SK-N-DZ (cell line): ENCODE data around the gene PRRT2.
"Not testable (repeated sequence)": the region's sequence is repeated elsewhere in the genome, so short reads cannot be mapped to it uniquely, and the experiment has no call there.

Experiments
- DNase-seq: peaks from one replicate; pipeline ENCODE4 v3.0.0-alpha.2; 2015; ENCODE audit warnings: low spot score

The PRRT2 gene

DNA sequence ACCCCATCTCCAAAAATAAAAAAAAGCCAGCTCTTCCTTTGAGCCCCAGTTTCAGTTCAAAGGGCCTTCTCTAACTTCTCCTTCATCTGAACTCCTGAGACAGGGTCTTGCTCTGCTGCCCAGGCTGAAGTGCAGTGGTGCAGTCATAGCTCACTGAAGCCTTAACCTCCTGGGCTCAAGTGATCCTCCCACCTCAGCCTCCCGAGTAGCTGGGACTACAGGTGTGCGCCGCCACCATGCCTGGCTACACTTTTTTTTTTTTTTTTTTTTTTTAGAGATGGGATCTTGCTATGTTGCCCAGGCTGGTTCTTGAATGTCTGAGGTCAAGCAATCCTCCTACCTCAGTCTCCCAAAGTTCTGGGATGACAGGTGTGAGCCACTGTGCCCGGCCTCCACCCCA is 21.2 kb downstream of the PRRT2 start:
- DNase-seq, result not testable (repeated sequence)

DNA sequence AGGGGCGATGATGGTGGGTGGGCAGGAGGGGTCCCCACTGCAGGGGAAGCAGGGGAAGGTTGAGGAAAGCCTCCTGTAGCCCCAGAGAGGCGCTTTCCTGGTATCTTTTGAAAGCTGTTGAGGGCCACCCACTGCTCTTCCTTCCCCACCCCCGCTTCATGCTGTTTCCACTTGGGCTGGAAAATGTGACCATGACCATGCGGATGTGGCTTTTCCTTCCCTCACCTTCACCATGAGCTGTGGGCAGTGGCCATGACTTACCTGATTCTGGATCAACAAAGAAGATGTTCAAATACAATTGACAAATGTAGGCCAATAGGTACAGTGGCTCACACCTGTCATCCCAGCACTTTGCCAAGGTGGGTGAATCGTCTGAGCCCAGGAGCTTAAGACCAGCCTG is 22.1 kb downstream of the PRRT2 start:
- no peak for DNase-seq

DNA sequence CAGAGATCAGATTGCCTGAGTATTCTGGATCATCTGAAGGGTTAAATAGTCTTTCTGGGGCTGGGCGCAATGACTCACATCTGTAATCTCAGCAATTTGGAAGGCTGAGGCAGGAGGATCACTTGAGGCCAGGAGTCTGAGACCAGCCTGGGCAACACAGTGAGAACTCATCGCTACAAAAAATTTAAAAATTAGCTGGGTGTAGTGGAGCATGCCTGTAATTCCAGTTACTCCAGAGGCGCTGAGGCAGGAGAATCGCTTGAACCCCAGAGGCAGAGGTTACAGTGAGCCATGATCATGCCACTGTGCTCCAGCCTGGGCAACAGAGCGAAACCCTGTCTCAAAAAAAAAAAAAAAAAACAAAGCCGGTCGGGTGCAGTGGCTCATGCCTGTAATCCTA is 23.9 kb downstream of the PRRT2 start:
- DNase-seq, result no peak

DNA sequence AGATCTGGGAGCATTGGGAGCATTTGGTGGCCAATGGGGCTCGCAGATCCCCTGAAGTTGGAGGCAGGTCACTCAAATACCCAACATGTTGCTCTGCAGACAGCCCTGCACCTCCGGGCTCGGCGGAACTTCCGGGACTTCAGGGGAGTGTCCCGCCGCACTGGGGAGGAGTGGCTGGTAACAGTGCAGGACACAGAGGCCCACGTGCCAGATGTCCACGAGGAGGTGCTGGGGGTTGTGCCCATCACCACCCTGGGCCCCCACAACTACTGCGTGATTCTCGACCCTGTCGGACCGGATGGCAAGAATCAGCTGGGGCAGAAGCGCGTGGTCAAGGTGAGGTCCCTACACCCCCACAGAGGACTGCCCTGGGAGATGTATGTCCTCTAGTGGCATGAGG is 24.6 kb downstream of the PRRT2 start:
- no peak for DNase-seq

DNA sequence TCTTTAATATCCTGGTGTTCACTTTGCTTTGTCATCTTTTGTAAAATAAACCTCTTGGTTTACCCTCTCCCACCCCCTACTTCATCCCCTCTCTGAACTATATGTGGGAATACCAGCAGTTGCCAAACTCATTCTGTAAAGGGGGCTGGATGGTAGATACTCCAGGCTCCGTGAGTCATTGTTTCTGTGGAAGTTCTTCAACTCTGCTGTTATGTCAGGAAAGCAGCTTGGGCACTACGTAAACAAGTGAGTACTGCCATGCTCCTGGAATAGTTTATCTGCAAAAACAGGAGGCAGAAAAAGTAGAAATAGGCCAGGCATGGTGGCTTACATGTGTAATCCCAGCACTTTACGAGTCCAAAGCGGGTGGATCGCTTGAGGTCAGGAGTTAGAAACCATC is 25.8 kb downstream of the PRRT2 start:
- DNase-seq, result no peak

DNA sequence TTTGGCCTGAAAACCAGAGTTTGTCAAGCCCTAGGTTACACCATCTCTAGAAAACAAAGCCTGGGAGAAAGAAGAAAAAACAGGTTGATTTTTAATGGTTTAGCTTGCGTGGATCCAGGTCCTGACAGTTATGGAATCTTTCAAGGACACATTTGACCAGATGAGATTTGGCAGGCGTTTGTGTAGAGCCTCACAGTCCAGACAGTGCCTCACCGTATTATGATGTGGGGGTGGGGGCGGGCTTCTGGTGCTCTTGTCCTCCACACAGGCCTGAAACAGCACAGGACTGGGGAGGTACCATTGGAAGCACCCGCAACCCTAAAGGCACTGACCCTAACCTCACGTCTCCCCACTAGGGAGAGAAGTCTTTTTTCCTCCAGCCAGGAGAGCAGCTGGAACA is 27.8 kb downstream of the PRRT2 start:
- DNase-seq, result peak; percentile 57

DNA sequence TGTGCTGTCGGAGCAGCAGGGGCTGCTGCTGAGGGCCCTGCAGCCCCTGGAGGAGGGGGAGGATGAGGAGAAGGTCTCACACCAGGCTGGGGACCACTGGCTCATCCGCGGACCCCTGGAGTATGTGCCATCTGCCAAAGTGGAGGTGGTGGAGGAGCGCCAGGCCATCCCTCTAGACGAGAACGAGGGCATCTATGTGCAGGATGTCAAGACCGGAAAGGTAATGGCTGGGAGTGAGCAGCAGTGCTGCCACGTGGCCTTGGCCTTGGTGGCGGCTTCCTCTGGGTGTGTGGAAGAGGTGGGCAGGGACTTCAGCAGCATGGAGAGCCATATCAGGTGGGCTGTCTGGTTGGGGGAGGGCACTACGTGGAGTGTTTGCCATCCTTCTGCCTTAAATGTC is 28.2 kb downstream of the PRRT2 start:
- DNase-seq, result no peak

DNA sequence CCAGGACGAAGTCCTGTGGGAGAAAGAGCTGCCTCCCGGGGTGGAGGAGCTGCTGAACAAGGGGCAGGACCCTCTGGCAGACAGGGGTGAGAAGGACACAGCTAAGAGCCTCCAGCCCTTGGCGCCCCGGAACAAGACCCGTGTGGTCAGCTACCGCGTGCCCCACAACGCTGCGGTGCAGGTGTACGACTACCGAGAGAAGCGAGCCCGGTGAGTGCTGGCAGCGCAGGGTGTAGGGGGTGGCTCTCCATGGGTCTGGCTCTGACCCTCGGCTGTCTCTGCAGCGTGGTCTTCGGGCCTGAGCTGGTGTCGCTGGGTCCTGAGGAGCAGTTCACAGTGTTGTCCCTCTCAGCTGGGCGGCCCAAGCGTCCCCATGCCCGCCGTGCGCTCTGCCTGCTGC is 29.6 kb downstream of the PRRT2 start:
- no peak for DNase-seq

DNA sequence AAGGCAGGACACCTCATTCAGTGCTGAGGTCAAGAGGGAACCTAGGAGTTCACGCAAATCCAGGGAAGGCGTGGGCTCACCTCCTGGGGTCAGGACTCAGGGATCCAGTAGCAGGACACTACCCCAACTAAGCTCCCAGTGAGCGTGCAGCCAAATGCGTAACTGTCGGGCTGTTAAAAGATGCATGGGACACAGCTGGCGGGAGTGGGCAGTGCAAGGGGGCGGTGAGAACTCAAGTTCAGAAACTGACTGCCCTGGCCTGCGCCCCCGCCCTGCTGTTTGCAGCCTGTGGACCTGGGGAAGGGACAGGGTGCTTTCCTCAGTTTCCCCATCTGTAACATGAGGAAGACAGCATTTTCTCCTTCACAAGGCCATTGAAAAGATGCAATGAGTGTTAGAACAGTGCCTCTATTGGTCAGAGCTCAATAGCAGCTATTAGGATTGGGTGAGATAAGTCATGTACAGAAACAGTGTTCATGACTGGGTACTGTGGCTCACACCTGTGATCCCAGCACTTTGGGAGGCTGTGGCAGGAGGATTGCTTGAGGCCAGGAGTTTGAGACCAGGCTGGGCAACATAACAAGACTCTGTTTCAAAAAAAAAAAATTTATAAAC is 30.8 kb downstream of the PRRT2 start:
- DNase-seq, result no peak

DNA sequence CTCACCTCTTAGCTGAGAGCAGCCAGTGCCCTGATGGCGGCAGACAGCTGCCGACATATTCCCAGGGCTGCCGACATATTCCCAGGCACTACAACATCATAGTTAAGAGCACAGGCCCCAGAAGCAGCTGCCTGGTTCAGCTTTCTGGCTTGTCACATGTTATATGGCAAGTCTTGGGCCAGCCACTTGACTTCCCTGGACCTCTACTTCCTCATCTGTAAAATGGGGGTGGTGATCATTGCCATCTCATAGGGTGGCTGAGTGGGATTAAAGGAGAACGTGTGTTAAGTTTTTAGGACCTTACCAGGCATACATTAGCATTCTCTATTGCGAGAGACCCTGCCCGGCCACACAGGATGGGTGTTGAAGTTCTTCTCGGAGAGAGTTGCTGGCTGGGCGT is 31.9 kb downstream of the PRRT2 start:
- DNase-seq, result no peak

DNA sequence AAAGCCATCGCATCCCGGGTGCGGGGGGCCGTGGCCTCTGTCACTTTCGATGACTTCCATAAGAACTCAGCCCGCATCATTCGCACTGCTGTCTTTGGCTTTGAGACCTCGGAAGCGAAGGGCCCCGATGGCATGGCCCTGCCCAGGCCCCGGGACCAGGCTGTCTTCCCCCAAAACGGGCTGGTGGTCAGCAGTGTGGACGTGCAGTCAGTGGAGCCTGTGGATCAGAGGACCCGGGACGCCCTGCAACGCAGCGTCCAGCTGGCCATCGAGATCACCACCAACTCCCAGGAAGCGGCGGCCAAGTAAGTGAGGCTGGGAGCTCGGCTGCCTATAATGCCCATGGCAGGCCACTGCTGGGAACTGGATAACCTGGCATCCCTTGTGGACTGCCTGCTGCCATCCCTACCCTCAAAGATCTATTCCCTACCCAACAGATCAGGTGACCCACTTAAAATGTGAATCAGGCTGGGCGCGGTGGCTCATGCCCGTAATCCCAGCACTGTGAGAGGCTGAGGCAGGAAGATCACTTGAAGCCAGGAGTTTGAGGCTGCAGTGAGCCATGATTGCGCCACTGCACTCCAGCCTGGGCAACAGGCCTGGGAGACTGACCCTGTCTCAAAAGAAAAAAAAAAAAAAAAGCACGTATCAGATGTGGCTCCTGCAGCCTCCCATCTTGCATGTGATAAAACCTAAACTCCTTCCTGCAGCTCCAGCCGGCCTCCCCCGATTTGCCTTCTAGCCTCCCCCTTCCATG is 32.8 kb downstream of the PRRT2 start:
- DNase-seq, result no peak

DNA sequence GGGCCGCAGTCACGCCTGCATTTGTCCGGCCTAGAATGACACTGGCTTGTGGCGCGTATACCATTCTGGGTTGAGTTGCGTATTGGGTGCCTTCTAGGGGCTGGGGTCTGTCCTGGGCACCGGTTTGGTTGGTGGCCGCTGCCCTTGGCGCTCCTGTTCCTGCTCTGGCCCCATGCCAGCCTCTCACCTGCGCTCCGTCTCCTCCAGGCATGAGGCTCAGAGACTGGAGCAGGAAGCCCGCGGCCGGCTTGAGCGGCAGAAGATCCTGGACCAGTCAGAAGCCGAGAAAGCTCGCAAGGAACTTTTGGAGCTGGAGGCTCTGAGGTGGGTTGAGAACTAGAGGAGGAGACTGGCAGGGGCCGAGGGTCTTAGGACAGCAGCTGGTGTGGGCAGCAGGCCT is 33.7 kb downstream of the PRRT2 start:
- no peak for DNase-seq

DNA sequence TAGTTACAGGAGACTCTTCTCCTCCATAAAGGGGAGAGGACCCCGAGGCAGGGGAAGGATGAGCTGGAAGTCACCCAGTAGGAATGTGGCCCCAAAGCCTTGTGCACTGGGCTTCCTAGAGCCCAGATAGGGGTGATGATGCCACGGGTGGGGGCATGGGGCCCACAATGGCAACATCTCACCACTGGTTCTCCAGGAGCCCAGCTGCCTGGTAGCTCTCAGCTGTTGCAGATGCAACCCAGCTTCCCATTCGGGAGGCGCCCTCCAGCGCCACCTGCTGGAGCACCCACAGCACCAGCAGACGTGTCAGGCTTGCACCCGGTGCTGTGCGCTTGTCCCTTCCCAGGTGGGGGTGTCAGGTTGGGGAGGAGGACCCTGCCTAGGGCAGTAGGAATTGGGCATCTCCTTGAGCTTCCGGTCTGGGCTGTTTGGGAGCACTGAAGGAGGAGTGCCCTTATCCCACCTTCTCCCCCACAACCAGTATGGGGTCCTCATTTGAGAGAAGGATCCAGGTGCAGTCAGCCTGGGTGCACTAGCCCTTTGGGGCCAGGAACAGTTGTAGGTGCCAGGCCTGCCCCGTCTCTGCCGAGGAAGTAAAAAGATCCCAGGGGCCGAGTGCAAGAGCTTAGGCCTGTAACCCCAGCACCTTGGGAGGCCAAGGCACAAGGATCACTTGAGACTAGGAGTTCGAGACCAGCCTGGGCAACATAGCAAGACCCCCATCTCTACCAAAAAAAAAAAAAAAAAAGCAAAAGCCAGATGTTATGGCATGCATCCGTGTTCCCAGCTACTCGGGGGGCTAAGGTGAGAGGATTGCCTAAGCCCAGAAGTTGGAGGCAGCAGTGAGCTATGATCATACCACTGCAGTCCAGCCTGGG is 36.7 kb downstream of the PRRT2 start:
- DNase-seq, result peak; percentile 67

DNA sequence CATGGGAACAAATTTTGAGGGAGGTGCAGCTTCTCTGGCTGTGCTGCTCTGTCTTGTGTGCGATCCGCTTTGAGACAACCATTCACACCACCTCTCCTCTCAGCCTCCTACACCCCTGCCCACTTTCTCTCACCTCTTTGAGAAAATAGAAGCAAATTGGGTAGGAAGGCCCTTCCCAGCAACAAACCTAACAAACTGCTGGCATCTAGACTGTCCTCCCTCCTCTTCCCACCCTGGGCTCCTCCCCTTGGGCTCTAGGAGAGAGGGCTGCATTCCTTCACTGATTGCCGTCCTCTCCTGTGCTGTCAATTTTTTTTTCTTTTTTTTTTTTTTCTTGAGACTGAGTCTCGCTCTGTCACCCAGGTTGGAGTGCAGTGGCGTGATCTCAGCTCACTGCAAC is 37.5 kb downstream of the PRRT2 start:
- DNase-seq, result no peak

DNA sequence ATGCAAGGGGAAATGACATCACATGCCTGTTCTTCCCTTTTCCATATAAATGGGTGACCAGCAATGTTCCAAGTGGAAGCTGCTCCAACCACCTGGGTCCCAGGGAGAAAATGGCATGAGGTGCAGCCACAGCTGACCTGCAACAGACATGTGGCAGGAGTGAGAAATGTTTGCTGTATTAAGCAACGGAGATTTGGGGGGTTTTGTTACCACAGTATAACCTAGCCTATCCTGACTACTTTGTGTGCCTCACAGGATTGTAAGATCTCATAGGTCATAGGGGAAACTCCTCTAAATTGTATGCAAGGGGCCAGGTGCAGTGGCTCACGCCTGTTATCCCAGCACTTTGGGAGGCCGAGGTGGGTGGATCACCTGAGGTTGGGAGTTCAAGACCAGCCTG is 39.0 kb downstream of the PRRT2 start:
- no peak for DNase-seq

DNA sequence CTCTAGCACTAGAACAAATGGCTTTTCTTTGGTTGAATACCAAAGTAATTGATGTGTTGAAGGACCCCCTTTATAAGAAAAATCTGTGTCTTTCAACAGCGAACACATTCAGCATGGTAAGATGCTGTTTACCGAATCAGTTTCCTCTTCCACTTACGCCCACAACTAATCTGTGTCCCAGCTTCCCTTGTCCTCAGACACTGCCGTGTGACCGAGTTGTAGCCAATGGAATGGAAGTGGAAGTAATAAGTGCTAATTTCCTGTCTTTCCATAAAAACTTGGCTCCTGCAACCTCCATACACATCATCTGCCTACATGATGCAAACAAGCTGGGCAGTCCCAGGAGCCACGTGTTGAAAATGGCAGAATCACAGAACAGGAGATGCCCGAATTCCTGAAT is 40.7 kb downstream of the PRRT2 start:
- DNase-seq, result no peak

DNA sequence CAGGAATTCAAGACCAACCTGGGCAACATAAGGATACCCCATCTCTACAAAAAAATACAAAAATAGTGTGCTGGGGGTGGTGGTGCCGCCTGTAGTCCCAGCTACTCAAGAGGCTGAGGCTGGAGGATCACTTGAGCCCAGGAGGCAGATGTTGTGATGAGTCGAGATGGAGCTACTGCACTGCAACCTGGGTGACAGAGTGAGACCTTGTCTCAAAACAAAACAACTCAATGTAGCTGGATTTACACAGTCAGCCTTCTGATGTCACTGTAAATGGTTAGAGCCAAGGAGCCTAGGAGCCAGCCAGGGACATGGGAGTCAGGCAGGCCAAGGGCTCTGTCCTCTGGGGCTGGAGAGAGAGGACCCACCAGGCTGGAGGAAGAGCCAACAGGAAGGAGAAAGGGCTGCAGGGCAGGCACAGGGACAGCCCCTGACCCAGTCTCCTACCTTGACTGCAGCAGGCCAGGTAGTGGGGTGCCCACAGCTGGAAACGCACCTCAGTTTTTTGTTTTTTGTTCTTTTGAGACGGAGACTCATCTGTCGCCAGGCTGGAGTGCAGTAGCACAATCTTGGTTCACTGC is 42.6 kb downstream of the PRRT2 start:
- no peak for DNase-seq

DNA sequence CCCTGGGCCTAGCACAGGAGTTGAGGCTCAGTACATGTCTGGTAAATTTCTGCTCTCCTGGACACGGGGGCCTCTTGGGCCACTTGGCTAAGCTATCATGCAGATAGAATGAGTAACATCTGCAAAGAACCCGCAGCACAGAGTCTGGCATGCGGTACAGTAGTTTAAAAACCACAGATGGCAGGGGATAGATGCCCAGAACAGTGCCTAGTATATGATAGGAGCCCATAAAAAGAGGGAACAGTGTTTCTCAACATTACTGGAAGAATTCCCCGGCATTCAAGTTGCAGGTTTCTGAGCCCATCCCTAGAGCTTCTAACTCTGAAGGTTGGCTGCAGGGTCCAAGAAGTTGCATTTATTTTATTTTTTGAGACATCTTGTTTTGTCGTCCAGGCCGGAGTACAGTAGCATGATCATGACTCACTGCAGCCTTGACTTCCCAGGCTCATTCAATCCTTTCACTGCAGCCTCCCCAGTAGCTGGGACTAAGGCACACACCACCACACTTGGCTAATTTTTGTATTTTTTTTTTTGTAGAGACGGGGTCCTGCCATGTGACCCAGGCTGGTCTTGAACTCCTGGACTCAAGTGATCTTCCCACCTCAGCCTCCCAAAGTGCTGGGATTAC is 45.3 kb downstream of the PRRT2 start:
- no peak for DNase-seq

DNA sequence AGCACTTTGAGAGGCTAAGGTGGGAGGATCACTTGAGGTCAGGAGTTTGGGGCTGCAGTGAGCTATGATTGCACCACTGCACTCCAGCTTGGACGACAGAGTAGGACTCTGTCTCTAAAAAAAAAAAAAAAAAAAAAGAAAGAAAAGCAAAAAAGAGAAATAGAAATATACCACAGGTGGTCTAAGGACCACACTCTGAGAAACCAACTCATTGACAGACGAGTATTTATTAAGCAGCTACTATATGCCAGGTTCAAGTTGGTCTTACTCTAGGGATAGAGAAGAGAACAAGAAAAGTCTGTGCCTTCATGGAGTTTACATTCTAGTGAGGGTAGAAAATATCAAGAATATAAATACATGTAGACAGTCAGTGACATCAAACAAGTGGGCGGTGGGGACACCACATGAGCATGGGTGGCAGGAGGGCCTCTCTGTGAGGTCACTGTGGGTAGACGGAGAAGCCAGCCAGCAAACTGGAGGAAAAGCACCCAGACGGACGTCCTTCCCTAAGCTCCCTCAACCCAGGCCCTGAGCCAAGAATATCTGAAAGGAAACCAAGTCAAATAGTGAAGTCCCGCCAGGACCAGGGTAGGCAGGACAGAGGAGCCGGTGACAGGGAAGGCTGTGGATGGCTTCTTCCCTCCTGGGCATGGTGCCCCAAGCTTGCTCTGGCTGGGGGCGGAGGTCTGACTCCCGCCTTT is 46.3 kb downstream of the PRRT2 start:
- no peak for DNase-seq

DNA sequence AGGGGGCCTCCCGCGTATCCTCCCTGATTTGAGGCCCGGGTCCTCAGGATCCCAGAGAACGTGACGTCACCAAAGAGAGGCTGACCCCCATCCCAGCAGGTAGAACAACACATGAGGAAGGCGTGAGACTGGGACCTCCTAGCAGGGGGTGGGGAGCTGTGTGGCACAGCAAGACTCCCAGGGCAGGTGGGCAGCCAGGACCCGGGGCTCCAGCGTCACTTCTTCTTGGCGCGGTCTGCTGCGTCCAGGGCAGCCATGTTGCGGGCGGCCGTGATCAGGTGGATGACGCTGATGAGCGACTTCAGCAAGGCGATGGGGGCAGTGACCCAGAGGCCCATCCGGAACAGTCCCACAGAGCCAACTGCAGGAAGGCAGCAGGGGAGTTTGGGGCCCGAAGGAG is 47.0 kb downstream of the PRRT2 start:
- DNase-seq, result no peak

DNA sequence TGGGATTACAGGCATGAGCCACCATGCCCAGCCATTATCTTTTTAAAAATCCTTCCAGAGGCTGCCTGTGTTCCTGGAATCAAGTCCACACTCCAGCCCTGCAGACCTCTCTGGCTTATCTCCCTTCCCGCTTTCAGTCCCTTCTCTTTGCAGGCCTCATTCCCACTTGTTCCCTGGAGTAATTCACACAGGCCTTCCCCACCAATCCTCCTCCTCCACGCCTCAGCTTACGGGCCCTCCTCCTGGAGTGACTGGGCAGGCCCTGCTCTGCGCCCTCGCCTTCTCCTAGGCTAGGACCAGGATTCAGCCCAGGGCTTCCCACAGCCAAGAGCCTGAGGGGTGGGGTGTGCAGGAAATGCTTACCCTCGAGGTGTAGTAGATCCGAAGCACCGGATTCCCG is 48.2 kb downstream of the PRRT2 start:
- no peak for DNase-seq
